Thoracic aorta (tissue), 2 donors: ENCODE measurements around the gene TM9SF3. TPM values are rescaled to one million over a fixed set of nuclear protein-coding genes. Genes with fewer than 3 reads are reported as not detected.

ENCODE experiments used
- ATAC-seq: fragments of 150-250 bp; one replicate; pipeline ENCODE4 v1.8.0; 2017; ENCODE audit warnings: low read depth; ENCODE audit not compliant: insufficient number of reproducible peaks, low FRiP score
- DNase-seq: peaks from one replicate; pipeline ENCODE4 v3.0.0-alpha.2; 2020; ENCODE audit warnings: low spot score
- H3K27ac ChIP-seq, 2 donors: fragments of 200-600 bp; sonication (generic); 1 replicate in 1 of 2; 2 replicates in 1 of 2; pipeline ENCODE4 v1.5.1; 2016; ENCODE audit warnings: mild to moderate bottlenecking in 2 of 2, moderate library complexity in 2 of 2
- H3K27me3 ChIP-seq: fragments of 200-600 bp; sonication (generic); replicated peaks from 2 replicates; pipeline ENCODE4 v1.6.0; 2016; ENCODE audit warnings: mild to moderate bottlenecking; ENCODE audit not compliant: insufficient read depth
- H3K36me3 ChIP-seq: fragments of 200-600 bp; sonication (generic); one replicate; pipeline ENCODE4 v1.5.1; 2016
- H3K4me1 ChIP-seq, 2 donors: fragments of 200-600 bp; sonication (generic); 1 replicate in 1 of 2; 2 replicates in 1 of 2; pipeline versions ENCODE4 v1.5.1 to v1.6.0; 2016; ENCODE audit warnings: low read depth in 2 of 2, mild to moderate bottlenecking in 1 of 2; ENCODE audit not compliant: control insufficient read depth in 1 of 2
- H3K4me3 ChIP-seq: fragments of 200-600 bp; sonication (generic); 2 replicates; pipeline ENCODE4 v1.5.1; 2016; ENCODE audit warnings: mild to moderate bottlenecking
- H3K9me3 ChIP-seq: fragments of 200-600 bp; sonication (generic); 2 replicates; pipeline ENCODE4 v1.5.1; 2016
- total RNA-seq, 2 donors: library from RNA; depleted of rRNA; stranded (reverse); fragments of >200 nt; gene quantifications; one replicate each; pipeline versions ENCODE4 v1.1.0 to v1.2.3, GENCODE V29; 2016
- TF ChIP-seq, protein P1 (sequence below): fragments of 200-600 bp; sonication (generic); IDR thresholded peaks from one replicate; pipeline ENCODE4 v1.5.1; 2019; ENCODE audit warnings: antibody characterized with exemption

Gene TM9SF3
- total RNA-seq, 2 donors from 2014 or later = 68.9 to 125 TPM

GRCh38 chr10:96473866-96474265 lies 112.9 kb downstream of the TM9SF3 start:
- DNase-seq = no peak
- TF ChIP-seq, protein P1, sequence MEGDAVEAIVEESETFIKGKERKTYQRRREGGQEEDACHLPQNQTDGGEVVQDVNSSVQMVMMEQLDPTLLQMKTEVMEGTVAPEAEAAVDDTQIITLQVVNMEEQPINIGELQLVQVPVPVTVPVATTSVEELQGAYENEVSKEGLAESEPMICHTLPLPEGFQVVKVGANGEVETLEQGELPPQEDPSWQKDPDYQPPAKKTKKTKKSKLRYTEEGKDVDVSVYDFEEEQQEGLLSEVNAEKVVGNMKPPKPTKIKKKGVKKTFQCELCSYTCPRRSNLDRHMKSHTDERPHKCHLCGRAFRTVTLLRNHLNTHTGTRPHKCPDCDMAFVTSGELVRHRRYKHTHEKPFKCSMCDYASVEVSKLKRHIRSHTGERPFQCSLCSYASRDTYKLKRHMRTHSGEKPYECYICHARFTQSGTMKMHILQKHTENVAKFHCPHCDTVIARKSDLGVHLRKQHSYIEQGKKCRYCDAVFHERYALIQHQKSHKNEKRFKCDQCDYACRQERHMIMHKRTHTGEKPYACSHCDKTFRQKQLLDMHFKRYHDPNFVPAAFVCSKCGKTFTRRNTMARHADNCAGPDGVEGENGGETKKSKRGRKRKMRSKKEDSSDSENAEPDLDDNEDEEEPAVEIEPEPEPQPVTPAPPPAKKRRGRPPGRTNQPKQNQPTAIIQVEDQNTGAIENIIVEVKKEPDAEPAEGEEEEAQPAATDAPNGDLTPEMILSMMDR = no peak
- Histone ChIP-seq H3K27ac (no peak overlapping the region), H3K4me1 (no peaks in the 10 kb centered on the region), H3K4me3 (no peak overlapping the region), H3K27me3 (no peaks in the 10 kb centered on the region), H3K36me3 (no peaks in the 10 kb centered on the region), H3K9me3 (no peaks in the 10 kb centered on the region)
- ATAC-seq = no peak

DNA sequence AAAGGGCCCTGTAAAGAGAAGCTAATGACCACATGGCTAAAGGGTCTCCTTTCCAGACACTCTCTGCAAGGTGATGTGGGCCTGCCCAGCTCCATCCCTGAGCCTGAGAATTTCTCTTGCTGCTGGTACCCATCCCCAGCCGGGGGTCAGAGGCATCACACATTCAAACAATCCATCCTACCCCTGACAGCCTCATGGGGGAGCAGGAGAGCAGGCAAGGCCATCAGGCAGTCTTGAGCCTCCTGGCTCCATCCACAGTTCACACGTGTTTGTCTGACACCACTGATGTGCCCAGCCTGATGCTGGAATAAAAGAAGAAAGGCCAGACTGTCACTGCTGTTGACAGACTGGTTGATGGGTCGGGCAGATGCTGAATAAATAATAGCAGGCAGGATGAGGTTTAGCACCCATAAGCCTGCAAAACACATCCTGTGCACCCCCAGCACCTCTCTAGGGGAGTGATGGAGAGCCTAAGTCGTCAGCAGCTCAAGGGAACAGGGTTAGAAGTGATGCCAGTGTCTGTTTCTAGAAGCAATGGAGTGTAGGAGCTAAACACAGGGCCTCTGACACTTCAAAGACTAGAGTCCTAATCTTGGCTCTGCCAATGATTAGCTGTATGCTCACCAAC lies 116.6 kb downstream of the TM9SF3 start:
- no peaks in the 10 kb centered on the region for H3K27me3 ChIP-seq
- H3K9me3 ChIP-seq = no peaks in the 10 kb centered on the region
- no peak for DNase-seq
- H3K36me3 ChIP-seq = no peaks in the 10 kb centered on the region
- no peak for ATAC-seq
- no peak overlapping the region for H3K4me3 ChIP-seq
- TF ChIP-seq, protein P1 = no peak
- H3K4me1 ChIP-seq = no peaks in the 10 kb centered on the region
- H3K27ac ChIP-seq = no peak overlapping the region

DNA sequence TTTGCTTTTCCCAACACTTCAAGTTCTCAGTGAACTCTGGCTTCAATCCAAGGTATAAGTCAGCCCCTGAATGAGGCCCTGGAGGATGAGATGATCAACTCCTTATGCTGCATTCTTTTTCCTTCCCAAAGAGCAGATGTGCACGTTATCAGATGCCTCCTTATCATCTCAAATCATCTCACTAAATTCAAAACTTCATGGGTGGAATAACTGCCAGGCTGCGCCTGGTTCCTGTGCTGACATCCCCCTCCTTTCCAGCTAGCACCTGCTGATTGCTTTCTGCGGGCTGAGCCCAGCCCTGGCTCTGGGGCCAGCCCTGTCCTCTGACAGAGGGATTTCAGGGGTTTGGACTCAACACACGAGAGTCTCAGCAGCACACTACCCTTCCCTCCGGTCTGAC lies 118.0 kb downstream of the TM9SF3 start:
- Histone ChIP-seq H3K9me3 (no peaks in the 10 kb centered on the region), H3K4me1 (no peaks in the 10 kb centered on the region), H3K36me3 (no peaks in the 10 kb centered on the region), H3K27ac (no peak overlapping the region), H3K4me3 (no peak overlapping the region), H3K27me3 (no peaks in the 10 kb centered on the region)
- ATAC-seq (no peak), DNase-seq (no peak)
- TF ChIP-seq, protein P1 = no peak

Other genes with a start within 250 kb of the TM9SF3 start
- gene OPALIN, start 228.0 kb downstream of the TM9SF3 start, total RNA-seq = not detected
- not detected for gene TLL2, start 73.1 kb downstream of the TM9SF3 start, total RNA-seq
- 10 to 100 TPM; 20.2 to 23.6 TPM for gene PIK3AP1, start 133.5 kb upstream of the TM9SF3 start, total RNA-seq
- 10 to 100 TPM; 18.3 to 23.3 TPM for gene LCOR, start 245.3 kb upstream of the TM9SF3 start, total RNA-seq